Measurements from ENCODE around the gene NDUFA11.

NDUFA11 gene

GRCh38 chr19:5913739-5914357, 10.3 kb upstream of the NDUFA11 start, which contains the start of gene CAPS:
Gene CAPS (plus strand): TSS chr19:5914254. CDS start chr19:5914407, 153 bp downstream.
- TF ChIP-seq POLR2A (IDR thresholded peaks at IDR 0.05; ENCODE audit: extremely low read depth, insufficient read length) (no peak), MAX (IDR thresholded peaks at IDR 0.05; ENCODE audit: low read depth, low read length) (no peak), CTCF (IDR thresholded peaks at IDR 0.05; ENCODE audit: low read depth, low read length) (no peak), MYC (IDR thresholded peaks at IDR 0.05; ENCODE audit: low read depth, low read length) (no peak)
- DNase-seq (ENCODE audit: low read depth): no peak
- no peak within 1 kb of the TSS for H3K4me3 ChIP-seq (ENCODE audit: low read depth, low read length)

- no peak for DNase-seq (ENCODE audit: low read depth)
These were observed 7.8 kb upstream of the NDUFA11 start for GRCh38 chr19:5911366-5911765.

GRCh38 chr19:5910638-5910907, 7.0 kb upstream of the NDUFA11 start:
- no peak for TF ChIP-seq MYC (IDR thresholded peaks at IDR 0.05; ENCODE audit: low read depth, low read length)
- no peak for DNase-seq (ENCODE audit: low read depth)

More at GRCh38 chr19:5911366-5911765, 7.8 kb upstream of the NDUFA11 start:
- H3K4me3 ChIP-seq (ENCODE audit: low read depth, low read length): no peak overlapping the region
- TF ChIP-seq POLR2A (IDR thresholded peaks at IDR 0.05; ENCODE audit: extremely low read depth, insufficient read length) (no peak), MYC (IDR thresholded peaks at IDR 0.05; ENCODE audit: low read depth, low read length) (no peak), MAX (IDR thresholded peaks at IDR 0.05; ENCODE audit: low read depth, low read length) (no peak), CTCF (IDR thresholded peaks at IDR 0.05; ENCODE audit: low read depth, low read length) (no peak)

GRCh38 chr19:5908773-5909442, 5.3 kb upstream of the NDUFA11 start:
- TF ChIP-seq MYC (IDR thresholded peaks at IDR 0.05; ENCODE audit: low read depth, low read length): no peak
- TF ChIP-seq MAX (IDR thresholded peaks at IDR 0.05; ENCODE audit: low read depth, low read length): no peak
- TF ChIP-seq CTCF (IDR thresholded peaks at IDR 0.05; ENCODE audit: low read depth, low read length): no peak
- TF ChIP-seq POLR2A (IDR thresholded peaks at IDR 0.05; ENCODE audit: extremely low read depth, insufficient read length): no peak
- H3K4me3 ChIP-seq (ENCODE audit: low read depth, low read length): no peak overlapping the region

More at GRCh38 chr19:5910638-5910907, 7.0 kb upstream of the NDUFA11 start:
- no peak overlapping the region for H3K4me3 ChIP-seq (ENCODE audit: low read depth, low read length)

GRCh38 chr19:5907241-5907640, 3.7 kb upstream of the NDUFA11 start:
- no peak for DNase-seq (ENCODE audit: low read depth)
- TF ChIP-seq MYC (IDR thresholded peaks at IDR 0.05; ENCODE audit: low read depth, low read length): no peak
- no peak for TF ChIP-seq CTCF (IDR thresholded peaks at IDR 0.05; ENCODE audit: low read depth, low read length)
- TF ChIP-seq MAX (IDR thresholded peaks at IDR 0.05; ENCODE audit: low read depth, low read length): no peak
- TF ChIP-seq POLR2A (IDR thresholded peaks at IDR 0.05; ENCODE audit: extremely low read depth, insufficient read length): no peak
- H3K4me3 ChIP-seq (ENCODE audit: low read depth, low read length): no peak overlapping the region

More at GRCh38 chr19:5908773-5909442, 5.3 kb upstream of the NDUFA11 start:
- no peak for DNase-seq (ENCODE audit: low read depth)

GRCh38 chr19:5905114-5905778, 1.7 kb upstream of the NDUFA11 start:
- H3K4me3 ChIP-seq (ENCODE audit: low read depth, low read length): peak overlapping the region; percentile 77
- DNase-seq (ENCODE audit: low read depth): no peak
- TF ChIP-seq CTCF (IDR thresholded peaks at IDR 0.05; ENCODE audit: low read depth, low read length) (no peak), MYC (IDR thresholded peaks at IDR 0.05; ENCODE audit: low read depth, low read length) (no peak), MAX (IDR thresholded peaks at IDR 0.05; ENCODE audit: low read depth, low read length) (no peak), POLR2A (IDR thresholded peaks at IDR 0.05; ENCODE audit: extremely low read depth, insufficient read length) (no peak)

All from NB4 (cell line).